Adrenal gland (tissue), 5 donors: ENCODE results near the gene PCSK1N.

ENCODE experiments used
- CTCF ChIP-seq, 6 experiments: fragments of 450-650 bp in 4 of 6; fragments of 200-600 bp in 2 of 6; sonication (generic) in 1 of 6; IDR thresholded peaks; 1 replicate in 5 of 6; 2 replicates in 1 of 6; pipeline versions ENCODE4 v1.5.1 to v1.8.0; 2016 to 2021; ENCODE audit warnings: antibody characterized with exemption in 6 of 6, mild to moderate bottlenecking in 2 of 6, moderate library complexity in 1 of 6
- POLR2A ChIP-seq, 2 donors: fragments of 450-650 bp; IDR thresholded peaks; one replicate each; pipeline ENCODE4 v1.6.1; 2017; ENCODE audit warnings: antibody characterized with exemption in 2 of 2, mild to moderate bottlenecking in 2 of 2, moderate library complexity in 1 of 2
- donor health status: DM: no; HTN: no; CAD: no.

- TF ChIP-seq CTCF (IDR thresholded peaks at IDR 0.05) (no peak), POLR2A (IDR thresholded peaks at IDR 0.05) (no peak)
These were observed 37.1 kb downstream of the PCSK1N start for GRCh38 chrX:48798318-48798717.
